SU-DHL-6 (cell line): ENCODE data around the gene GOLGA1.

Source experiments
- EZH2phosphoT487 ChIP-seq: fragments of 200-600 bp; sonication (generic), shearing (Covaris generic); conservative IDR thresholded peaks from 2 replicates; pipeline ENCODE4 v1.6.1; 2018; ENCODE audit warnings: mild to moderate bottlenecking, antibody characterized with exemption, low read length, moderate library complexity, mixed read lengths
- TF ChIP-seq, protein P1 (sequence below): fragments of 200-600 bp; sonication (generic); IDR thresholded peaks from one replicate; pipeline ENCODE4 v1.5.1; 2017; ENCODE audit warnings: antibody characterized with exemption, mild to moderate bottlenecking, low read length, moderate library complexity; ENCODE audit not compliant: insufficient read depth, poor library complexity, severe bottlenecking

DNA sequence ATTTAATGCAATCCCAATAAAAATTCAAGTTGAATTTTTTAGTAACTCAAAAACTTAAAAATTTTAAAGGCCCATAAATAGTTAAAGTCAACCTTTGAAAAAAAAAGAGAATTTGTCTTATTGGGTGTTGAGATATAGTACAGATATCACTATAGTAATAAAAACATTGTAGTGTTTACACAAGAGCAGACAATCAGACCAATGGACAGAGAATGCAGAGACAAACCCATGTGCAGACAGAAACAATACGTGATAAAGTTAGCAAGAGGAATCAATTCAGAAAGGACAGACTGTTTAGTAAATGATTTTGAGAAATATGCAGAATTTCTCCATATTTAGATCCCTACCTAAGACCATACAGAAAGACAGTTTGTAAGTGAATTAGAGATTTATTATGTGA lies 33.9 kb downstream of the GOLGA1 start:
- TF ChIP-seq, protein P1, sequence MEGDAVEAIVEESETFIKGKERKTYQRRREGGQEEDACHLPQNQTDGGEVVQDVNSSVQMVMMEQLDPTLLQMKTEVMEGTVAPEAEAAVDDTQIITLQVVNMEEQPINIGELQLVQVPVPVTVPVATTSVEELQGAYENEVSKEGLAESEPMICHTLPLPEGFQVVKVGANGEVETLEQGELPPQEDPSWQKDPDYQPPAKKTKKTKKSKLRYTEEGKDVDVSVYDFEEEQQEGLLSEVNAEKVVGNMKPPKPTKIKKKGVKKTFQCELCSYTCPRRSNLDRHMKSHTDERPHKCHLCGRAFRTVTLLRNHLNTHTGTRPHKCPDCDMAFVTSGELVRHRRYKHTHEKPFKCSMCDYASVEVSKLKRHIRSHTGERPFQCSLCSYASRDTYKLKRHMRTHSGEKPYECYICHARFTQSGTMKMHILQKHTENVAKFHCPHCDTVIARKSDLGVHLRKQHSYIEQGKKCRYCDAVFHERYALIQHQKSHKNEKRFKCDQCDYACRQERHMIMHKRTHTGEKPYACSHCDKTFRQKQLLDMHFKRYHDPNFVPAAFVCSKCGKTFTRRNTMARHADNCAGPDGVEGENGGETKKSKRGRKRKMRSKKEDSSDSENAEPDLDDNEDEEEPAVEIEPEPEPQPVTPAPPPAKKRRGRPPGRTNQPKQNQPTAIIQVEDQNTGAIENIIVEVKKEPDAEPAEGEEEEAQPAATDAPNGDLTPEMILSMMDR = no peak
- TF ChIP-seq EZH2phosphoT487 = no peak
